Prostate gland (tissue), 2 donors: ENCODE results near the gene NOTCH2. TPM values are rescaled to one million over a fixed set of nuclear protein-coding genes. Genes with fewer than 3 reads are reported as not detected.
"Not testable (repeated sequence)": the region's sequence is repeated elsewhere in the genome, so short reads cannot be mapped to it uniquely, and the experiment has no call there.

Experiments used
- DNase-seq: peaks from one replicate; pipeline ENCODE4 v3.0.0-alpha.2; 2019; ENCODE audit warnings: low spot score
- H3K27ac ChIP-seq, 2 donors: fragments of 200-600 bp; sonication (generic); 2 replicates each; pipeline ENCODE4 v1.5.1; 2017 to 2019
- H3K27me3 ChIP-seq: fragments of 200-600 bp; sonication (generic); replicated peaks from 2 replicates; pipeline ENCODE4 v1.5.1; 2019; ENCODE audit not compliant: insufficient read depth
- H3K36me3 ChIP-seq, 2 donors: fragments of 200-600 bp; sonication (generic); 1 replicate in 1 of 2; 2 replicates in 1 of 2; pipeline versions ENCODE4 v1.5.1 to v1.8.1; 2017 to 2019
- H3K4me1 ChIP-seq: fragments of 200-600 bp; sonication (generic); replicated peaks from 2 replicates; pipeline ENCODE4 v1.5.1; 2019
- H3K4me3 ChIP-seq, 2 donors: fragments of 200-600 bp; sonication (generic); 2 replicates each; pipeline ENCODE4 v1.5.1; 2017 to 2019
- H3K9me3 ChIP-seq: fragments of 200-600 bp; sonication (generic); 2 replicates; pipeline ENCODE4 v1.5.1; 2017
- CTCF ChIP-seq, 4 experiments: fragments of 200-600 bp in 2 of 4; fragments of 450-650 bp in 2 of 4; sonication (generic) in 2 of 4; IDR thresholded peaks; 1 replicate in 3 of 4; 2 replicates in 1 of 4; pipeline ENCODE4 v1.5.1; 2016 to 2019; ENCODE audit warnings: antibody characterized with exemption in 4 of 4, mild to moderate bottlenecking in 2 of 4, moderate library complexity in 2 of 4
- POLR2A ChIP-seq: fragments of 450-650 bp; IDR thresholded peaks from one replicate; pipeline ENCODE4 v1.6.1; 2016; ENCODE audit warnings: antibody characterized with exemption, mild to moderate bottlenecking
- POLR2AphosphoS5 ChIP-seq: sonication (generic); formaldehyde crosslinking; IDR thresholded peaks from one replicate; pipeline ENCODE4 v1.6.1; 2017; ENCODE audit warnings: antibody characterized with exemption
- WGBS: methylation state at CpG from one replicate; pipeline ENCODE4 v1.1.5; 2018; 5-methylcytosine and 5-hydroxymethylcytosine counted together
- intact Hi-C: fragments of 100-400 bp; cut with DNase I; formaldehyde crosslinking; loops from one replicate; pipeline ENCODE4 v1.14.2; 2022
- total RNA-seq, 2 donors: library from RNA; depleted of rRNA; stranded (reverse); fragments of >200 nt; gene quantifications; one replicate each; pipeline ENCODE4 v1.1.0, GENCODE V29; 2016

Gene NOTCH2
- total RNA-seq, 2 donors from 2014 or later: 77.7 to 231 TPM

GRCh38 chr1:119981496-119981895 is 88.0 kb downstream of the NOTCH2 start:
- intact Hi-C loops: no loop called here
- Histone ChIP-seq H3K27ac (no peak overlapping the region), H3K4me3 (no peak overlapping the region), H3K9me3 (no peaks in the 10 kb centered on the region), H3K4me1 (no peaks in the 10 kb centered on the region), H3K36me3 (no peaks in the 10 kb centered on the region), H3K27me3 (no peaks in the 10 kb centered on the region)
- WGBS: 78% methylated on average over 5 of the region's 5 CpGs
- DNase-seq: no peak
- TF ChIP-seq CTCF (IDR thresholded peaks at IDR 0.05) (no peak), POLR2A (no peak), POLR2AphosphoS5 (no peak)

GRCh38 chr1:119978018-119978505 is 91.4 kb downstream of the NOTCH2 start:
- TF ChIP-seq POLR2A (no peak), POLR2AphosphoS5 (no peak), CTCF (IDR thresholded peaks at IDR 0.05) (no peak)
- Histone ChIP-seq H3K4me1 (peaks cover under 1% of the 10 kb centered on the region), H3K4me3 (no peak overlapping the region), H3K27me3 (no peaks in the 10 kb centered on the region), H3K36me3 (no peaks in the 10 kb centered on the region), H3K27ac (no peak overlapping the region), H3K9me3 (no peaks in the 10 kb centered on the region)
- no peak for DNase-seq
- intact Hi-C loops: no loop called here
- 47% methylated on average over 4 of the region's 4 CpGs for WGBS

GRCh38 chr1:119977113-119977736 is 92.2 kb downstream of the NOTCH2 start:
- H3K27me3 ChIP-seq, H3K9me3 ChIP-seq, intact Hi-C loops, H3K4me3 ChIP-seq, DNase-seq, H3K4me1 ChIP-seq, H3K27ac ChIP-seq, H3K36me3 ChIP-seq: not testable (repeated sequence)
- WGBS: over 99% methylated on average over 8 of the region's 8 CpGs

GRCh38 chr1:119975582-119976254 is 93.7 kb downstream of the NOTCH2 start:
- intact Hi-C loops, H3K36me3 ChIP-seq, H3K9me3 ChIP-seq, H3K4me1 ChIP-seq, DNase-seq, H3K27me3 ChIP-seq, H3K4me3 ChIP-seq, H3K27ac ChIP-seq: not testable (repeated sequence)
- WGBS: 39% methylated on average over 5 of the region's 5 CpGs

GRCh38 chr1:119975006-119975405 is 94.5 kb downstream of the NOTCH2 start:
- no peaks in the 10 kb centered on the region for H3K36me3 ChIP-seq
- H3K27me3 ChIP-seq: no peaks in the 10 kb centered on the region
- H3K4me3 ChIP-seq: no peak overlapping the region
- intact Hi-C loops: no loop called here
- no peak for DNase-seq
- TF ChIP-seq POLR2AphosphoS5: no peak
- peaks cover 2% of the 10 kb centered on the region for H3K4me1 ChIP-seq
- WGBS: 93% methylated on average over 2 of the region's 2 CpGs
- H3K9me3 ChIP-seq: no peaks in the 10 kb centered on the region
- no peak overlapping the region for H3K27ac ChIP-seq

- Histone ChIP-seq H3K36me3 (no peaks in the 10 kb centered on the region), H3K27me3 (no peaks in the 10 kb centered on the region), H3K4me1 (peaks cover 2% of the 10 kb centered on the region), H3K27ac (peak overlapping the region; percentile 47 to 51), H3K4me3 (no peak overlapping the region), H3K9me3 (no peaks in the 10 kb centered on the region)
- no peak for TF ChIP-seq CTCF (IDR thresholded peaks at IDR 0.05)
- TF ChIP-seq POLR2AphosphoS5: peak; percentile 87
- DNase-seq: peak; percentile 57
- intact Hi-C loops: no loop called here
Observed at GRCh38 chr1:119974013-119974412, 95.4 kb downstream of the NOTCH2 start.
